ENCODE data around the gene STEAP2. TPM values are rescaled to one million over a fixed set of nuclear protein-coding genes. Genes with fewer than 3 reads are reported as not detected.
A peak's percentile ranks its signal among the peaks of the same experiment; 100 is the strongest.

STEAP2 gene
- total and polyA plus RNA-seq, 8 donors: 2.3 to 10.7 (median 7.3) TPM

DNA sequence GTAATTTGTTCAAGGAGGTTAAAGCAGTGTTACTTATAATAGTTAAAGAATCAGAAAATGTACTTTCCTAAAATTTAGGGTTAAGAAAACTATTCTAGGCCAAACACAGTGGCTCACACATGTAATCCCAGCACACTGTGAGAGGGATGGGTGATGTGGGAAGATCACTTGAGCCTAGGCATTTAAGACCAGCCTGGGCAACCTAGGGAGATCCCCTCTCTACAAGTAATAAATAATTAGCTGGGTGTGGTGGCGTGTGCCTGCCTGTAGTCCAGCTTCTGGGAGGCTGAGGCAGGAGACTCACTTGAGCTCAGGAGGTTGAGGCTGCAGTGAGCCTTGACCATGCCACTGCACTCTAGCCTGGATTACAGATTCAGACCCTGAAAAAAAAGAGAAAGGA, 3.6 kb upstream of the STEAP2 start:
- no peak overlapping the region for H3K4me3 ChIP-seq
- WGBS, 2 donors: 85 to 100% methylated on average over 1 of the region's 1 CpG

DNA sequence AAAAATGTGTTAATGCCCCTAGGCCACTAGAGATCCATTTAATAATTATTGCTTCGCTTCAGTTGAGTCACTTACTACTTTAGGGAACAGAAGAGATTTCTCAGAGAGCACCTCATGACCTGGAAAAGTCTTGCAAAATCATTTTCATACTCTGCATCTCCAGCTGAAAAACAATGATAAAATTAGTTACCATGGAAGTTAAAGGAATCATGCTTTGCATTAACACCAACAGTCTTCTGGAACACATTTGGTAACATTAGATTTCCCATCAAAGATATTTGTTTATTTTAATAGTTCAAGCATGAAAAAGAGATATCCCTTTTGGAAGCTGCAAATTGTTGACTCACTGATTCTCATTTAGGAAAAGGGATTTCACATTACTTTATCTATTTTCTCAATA, 1.8 kb upstream of the STEAP2 start:
- 91 to 94% methylated on average over 1 of the region's 1 CpG for WGBS, 2 donors

More for the DNA sequence above, 3.6 kb upstream of the STEAP2 start:
- no peak for FAIRE-seq
- H3K4me1 ChIP-seq: peaks cover 0 to 6% (median 5%) of the 10 kb centered on the region in 3 donors
- no peak for DNase-seq
- TF ChIP-seq, protein P1, sequence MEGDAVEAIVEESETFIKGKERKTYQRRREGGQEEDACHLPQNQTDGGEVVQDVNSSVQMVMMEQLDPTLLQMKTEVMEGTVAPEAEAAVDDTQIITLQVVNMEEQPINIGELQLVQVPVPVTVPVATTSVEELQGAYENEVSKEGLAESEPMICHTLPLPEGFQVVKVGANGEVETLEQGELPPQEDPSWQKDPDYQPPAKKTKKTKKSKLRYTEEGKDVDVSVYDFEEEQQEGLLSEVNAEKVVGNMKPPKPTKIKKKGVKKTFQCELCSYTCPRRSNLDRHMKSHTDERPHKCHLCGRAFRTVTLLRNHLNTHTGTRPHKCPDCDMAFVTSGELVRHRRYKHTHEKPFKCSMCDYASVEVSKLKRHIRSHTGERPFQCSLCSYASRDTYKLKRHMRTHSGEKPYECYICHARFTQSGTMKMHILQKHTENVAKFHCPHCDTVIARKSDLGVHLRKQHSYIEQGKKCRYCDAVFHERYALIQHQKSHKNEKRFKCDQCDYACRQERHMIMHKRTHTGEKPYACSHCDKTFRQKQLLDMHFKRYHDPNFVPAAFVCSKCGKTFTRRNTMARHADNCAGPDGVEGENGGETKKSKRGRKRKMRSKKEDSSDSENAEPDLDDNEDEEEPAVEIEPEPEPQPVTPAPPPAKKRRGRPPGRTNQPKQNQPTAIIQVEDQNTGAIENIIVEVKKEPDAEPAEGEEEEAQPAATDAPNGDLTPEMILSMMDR (IDR thresholded peaks at IDR 0.05): no peak
- no peaks in the 10 kb centered on the region for H3K9me3 ChIP-seq
- no peaks in the 10 kb centered on the region for H3K27me3 ChIP-seq
- H3K27ac ChIP-seq: no peak overlapping the region
- H3K36me3 ChIP-seq: no peaks in the 10 kb centered on the region
- intact Hi-C loops (cut with DNase I): no loop called here
- ATAC-seq: no peak

GRCh38 chr7:90210475-90210874, 1.1 kb upstream of the STEAP2 start:
- H3K36me3 ChIP-seq: no peaks in the 10 kb centered on the region
- peak overlapping the region in 2 of 4 donors; percentile 89 to 91 for H3K27ac ChIP-seq
- TF ChIP-seq, protein P1 (IDR thresholded peaks at IDR 0.05): no peak
- DNase-seq (no peak), ATAC-seq (no peak), FAIRE-seq (no peak)
- no peaks in the 10 kb centered on the region for H3K9me3 ChIP-seq
- H3K4me3 ChIP-seq: peak overlapping the region in 1 of 4 donors; percentile 87
- intact Hi-C loops (cut with DNase I): no loop called here
- no peaks in the 10 kb centered on the region for H3K27me3 ChIP-seq
- peaks cover 0 to 8% (median 5%) of the 10 kb centered on the region in 3 donors for H3K4me1 ChIP-seq
- WGBS, 2 donors: 83 to 84% methylated on average over 5 of the region's 5 CpGs

More for the DNA sequence above, 1.8 kb upstream of the STEAP2 start:
- H3K36me3 ChIP-seq: no peaks in the 10 kb centered on the region
- intact Hi-C loops (cut with DNase I): no loop called here
- no peak for FAIRE-seq
- no peaks in the 10 kb centered on the region for H3K27me3 ChIP-seq
- TF ChIP-seq, protein P1 (IDR thresholded peaks at IDR 0.05): no peak
- no peak for ATAC-seq
- H3K4me1 ChIP-seq: peaks cover 0 to 8% (median 5%) of the 10 kb centered on the region in 3 donors
- no peak overlapping the region for H3K4me3 ChIP-seq
- H3K9me3 ChIP-seq: no peaks in the 10 kb centered on the region
- no peak overlapping the region for H3K27ac ChIP-seq
- DNase-seq: no peak

DNA sequence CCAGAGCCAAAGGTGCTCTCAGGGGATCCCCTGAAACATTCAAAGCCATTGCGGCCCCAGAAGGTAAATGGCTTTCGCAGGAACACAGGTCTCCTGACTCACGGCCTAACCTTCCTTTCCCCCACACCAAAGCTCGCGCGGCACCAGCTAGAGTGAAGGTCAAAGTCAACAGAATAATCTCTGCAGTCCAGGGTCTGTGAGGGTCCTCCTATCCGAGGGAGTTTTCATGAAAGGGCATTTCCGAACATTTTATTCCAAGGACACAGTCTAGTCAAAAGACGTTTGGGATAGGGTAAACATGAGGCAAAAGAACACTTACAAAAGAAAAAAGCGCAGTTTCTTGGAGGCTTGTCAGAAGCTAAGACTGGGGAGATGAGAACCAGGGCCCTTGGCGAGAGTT, 559 bp upstream of the STEAP2 start:
- H3K4me1 ChIP-seq: peaks cover 0 to 8% (median 5%) of the 10 kb centered on the region in 3 donors
- DNase-seq: peak in 5 of 6 donors; percentile 11 to 66 (median 29)
- TF ChIP-seq, protein P1 (IDR thresholded peaks at IDR 0.05): no peak
- no peaks in the 10 kb centered on the region for H3K36me3 ChIP-seq
- H3K27ac ChIP-seq: peak overlapping the region; percentile 67 to 91 (median 81)
- ATAC-seq: peak; percentile 22 to 49 (median 38)
- WGBS, 2 donors: 7 to 15% methylated on average over 11 of the region's 11 CpGs
- H3K4me3 ChIP-seq: peak overlapping the region; percentile 55 to 87 (median 76)
- FAIRE-seq: no peak
- no peaks in the 10 kb centered on the region for H3K27me3 ChIP-seq
- H3K9me3 ChIP-seq: no peaks in the 10 kb centered on the region
- intact Hi-C loops (cut with DNase I): no loop called here

DNA sequence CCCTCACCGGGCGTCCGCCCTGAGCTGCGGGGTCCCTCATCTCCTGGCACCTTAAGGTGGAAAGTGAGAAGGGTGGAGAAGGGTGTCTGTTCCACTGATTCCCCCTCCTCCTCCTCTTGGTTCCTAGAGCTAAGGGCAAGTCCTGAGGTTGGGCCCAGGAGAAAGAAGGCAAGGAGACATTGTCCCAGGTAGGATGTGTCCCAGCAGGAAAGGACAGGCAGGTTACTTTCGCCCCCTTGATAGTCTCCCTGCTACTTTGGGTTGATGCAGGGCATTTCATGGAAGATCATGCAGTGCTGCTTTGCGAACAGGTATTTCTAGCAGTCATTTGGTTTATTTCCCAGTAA, 582 bp downstream of the STEAP2 start:
- TF ChIP-seq, protein P1 (IDR thresholded peaks at IDR 0.05): no peak

More for the DNA sequence above, 582 bp downstream of the STEAP2 start:
- Histone ChIP-seq H3K36me3 (no peaks in the 10 kb centered on the region), H3K27me3 (no peaks in the 10 kb centered on the region), H3K27ac (peak overlapping the region; percentile 67 to 91 (median 81)), H3K4me3 (peak overlapping the region; percentile 55 to 87 (median 76)), H3K9me3 (no peaks in the 10 kb centered on the region), H3K4me1 (peaks cover 0 to 8% (median 5%) of the 10 kb centered on the region in 3 donors)
- FAIRE-seq: no peak
- intact Hi-C loops (cut with DNase I): no loop called here
- 3 to 6% methylated on average over 6 of the region's 6 CpGs for WGBS, 2 donors
- no peak for DNase-seq
- ATAC-seq: no peak

Data from pancreas (tissue), 10 donors.